Measurements from ENCODE around the gene ZMIZ1. TPM values are rescaled to one million over a fixed set of nuclear protein-coding genes. Genes with fewer than 3 reads are reported as not detected.

The ZMIZ1 gene
- total RNA-seq, 1 experiment from 2014 or later, result 28.4 TPM

DNA sequence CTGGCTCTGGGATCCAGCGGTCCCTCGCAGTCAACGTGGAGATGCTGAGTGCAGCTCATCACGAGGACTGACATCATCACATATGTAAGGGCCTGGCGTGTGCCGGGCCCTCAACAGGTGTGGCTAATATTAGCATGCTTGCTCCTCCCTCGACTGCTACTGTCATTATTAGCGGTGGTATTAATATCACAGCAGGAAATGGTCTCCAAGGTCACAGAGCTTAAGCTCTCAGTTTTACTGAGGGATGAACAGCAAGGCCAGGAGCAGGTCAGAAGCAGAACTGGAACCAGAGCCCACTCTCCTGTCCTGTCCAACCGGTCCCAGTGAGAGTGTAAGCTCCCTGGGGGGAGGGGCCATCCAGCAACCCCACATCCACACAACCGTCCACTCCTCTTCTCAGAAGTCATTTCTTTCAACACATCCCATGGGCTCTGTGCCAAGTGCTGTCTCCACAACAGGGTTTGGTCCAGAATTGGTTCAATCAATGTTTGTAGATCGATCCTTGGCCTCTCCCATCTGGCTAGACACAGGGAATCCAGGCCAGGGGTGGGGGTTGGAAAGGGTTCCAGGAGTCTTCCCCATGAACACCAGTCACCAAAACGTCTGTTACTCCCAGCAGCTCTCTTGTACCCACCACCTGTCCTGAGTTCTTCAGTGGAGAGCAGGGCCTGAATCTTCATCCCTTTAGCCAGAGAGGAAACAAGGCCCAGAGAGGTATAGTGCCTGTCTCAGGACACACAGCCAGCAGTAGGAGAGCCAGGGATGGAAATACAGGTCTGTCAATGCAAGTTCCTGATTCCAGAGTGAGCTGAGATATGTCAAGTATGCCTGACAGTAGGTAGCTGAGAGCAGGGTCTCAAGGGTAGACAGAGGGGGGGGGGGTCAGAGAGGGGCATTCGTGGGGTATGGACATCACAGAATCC, 45.3 kb upstream of the ZMIZ1 start:
- H3K4me2 ChIP-seq (ENCODE audit: low read length), result peak overlapping the region; percentile 65
- no peaks in the 10 kb centered on the region for H4K20me1 ChIP-seq (ENCODE audit: insufficient read depth)
- no peak for ATAC-seq
- no peaks in the 10 kb centered on the region for H3K36me3 ChIP-seq (ENCODE audit: control insufficient read depth in 1 of 2, insufficient read depth in 2 of 2, low read length in 2 of 2)
- no peaks in the 10 kb centered on the region for H3K79me2 ChIP-seq (ENCODE audit: insufficient read depth, low read length)
- no peak overlapping the region for H3K27ac ChIP-seq (ENCODE audit: low read depth, low read length)
- CTCF ChIA-PET, result no interaction called here
- H3K9ac ChIP-seq (ENCODE audit: low read length), result no peak overlapping the region
- intact Hi-C loops (cut with micrococcal nuclease), result no loop called here
- POLR2A ChIA-PET, result no interaction called here
- H3K27me3 ChIP-seq (ENCODE audit: insufficient read depth, low read length), result no peaks in the 10 kb centered on the region
- no peak overlapping the region for H2AFZ ChIP-seq (ENCODE audit: low read depth, low read length, poor library complexity, severe bottlenecking)
- no peak for DNase-seq (ENCODE audit: low read depth, low spot score)
- no TSS peak for BruUV-seq (replicated peaks)
- H3K9me3 ChIP-seq (ENCODE audit: control insufficient read depth in 1 of 2, insufficient read depth in 1 of 2, low read depth in 1 of 2, low read length in 2 of 2), result no peaks in the 10 kb centered on the region
- H3K4me1 ChIP-seq (ENCODE audit: control insufficient read depth in 1 of 2, insufficient read depth in 2 of 2, low read length in 2 of 2), result peaks cover 0 to 13% of the 10 kb centered on the region in 2 experiments; a peak in 2 of 4 replicates
- no peaks in the 10 kb centered on the region for H3K9me2 ChIP-seq (ENCODE audit: insufficient read depth)
- TF ChIP-seq, protein P1, sequence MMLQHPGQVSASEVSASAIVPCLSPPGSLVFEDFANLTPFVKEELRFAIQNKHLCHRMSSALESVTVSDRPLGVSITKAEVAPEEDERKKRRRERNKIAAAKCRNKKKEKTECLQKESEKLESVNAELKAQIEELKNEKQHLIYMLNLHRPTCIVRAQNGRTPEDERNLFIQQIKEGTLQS (IDR thresholded peaks at IDR 0.05), result no peak
- TF ChIP-seq, protein P2, sequence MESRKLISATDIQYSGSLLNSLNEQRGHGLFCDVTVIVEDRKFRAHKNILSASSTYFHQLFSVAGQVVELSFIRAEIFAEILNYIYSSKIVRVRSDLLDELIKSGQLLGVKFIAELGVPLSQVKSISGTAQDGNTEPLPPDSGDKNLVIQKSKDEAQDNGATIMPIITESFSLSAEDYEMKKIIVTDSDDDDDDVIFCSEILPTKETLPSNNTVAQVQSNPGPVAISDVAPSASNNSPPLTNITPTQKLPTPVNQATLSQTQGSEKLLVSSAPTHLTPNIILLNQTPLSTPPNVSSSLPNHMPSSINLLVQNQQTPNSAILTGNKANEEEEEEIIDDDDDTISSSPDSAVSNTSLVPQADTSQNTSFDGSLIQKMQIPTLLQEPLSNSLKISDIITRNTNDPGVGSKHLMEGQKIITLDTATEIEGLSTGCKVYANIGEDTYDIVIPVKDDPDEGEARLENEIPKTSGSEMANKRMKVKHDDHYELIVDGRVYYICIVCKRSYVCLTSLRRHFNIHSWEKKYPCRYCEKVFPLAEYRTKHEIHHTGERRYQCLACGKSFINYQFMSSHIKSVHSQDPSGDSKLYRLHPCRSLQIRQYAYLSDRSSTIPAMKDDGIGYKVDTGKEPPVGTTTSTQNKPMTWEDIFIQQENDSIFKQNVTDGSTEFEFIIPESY (IDR thresholded peaks at IDR 0.05; ENCODE audit: extremely low read depth, insufficient replicate concordance, low read length), result no peak
- TF ChIP-seq EZH2 (IDR thresholded peaks at IDR 0.05), result no peak
- no peak for TF ChIP-seq ELF1 (IDR thresholded peaks at IDR 0.05; ENCODE audit: borderline replicate concordance, low read depth)
- H3K4me3 ChIP-seq (replicated peaks in 1 of 2; ENCODE audit: low read depth in 1 of 2, low read length in 2 of 2), result no peak overlapping the region
- RAD21 ChIA-PET (ENCODE audit: low non-redundant PET in 1 of 2, low total read pairs in 2 of 2, uncharacterized antibody in 2 of 2, unreplicated experiment in 2 of 2), result no interaction called here

DNA sequence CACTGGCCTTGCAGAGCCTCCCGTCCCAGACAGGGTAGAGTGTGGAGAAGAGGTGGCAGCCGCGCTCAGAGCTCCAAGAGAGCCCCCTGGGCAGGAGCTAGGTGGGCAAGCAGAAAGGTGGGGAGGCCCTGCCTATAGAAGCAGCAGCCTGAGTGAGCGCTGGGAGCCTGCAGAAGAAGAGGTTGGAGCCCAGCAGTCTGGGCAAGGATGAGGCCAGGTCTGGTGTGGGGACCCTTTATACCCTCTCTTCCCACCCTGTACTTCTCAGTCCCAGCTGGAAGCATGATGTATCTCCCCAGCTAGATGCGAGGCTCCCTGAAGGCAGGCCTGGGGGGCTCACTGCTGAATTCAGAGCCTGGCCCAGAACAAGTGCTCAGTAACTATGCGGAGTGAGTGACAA, 44.5 kb upstream of the ZMIZ1 start:
- ATAC-seq (no peak), DNase-seq (ENCODE audit: low read depth, low spot score) (no peak)
- ChIA-PET RAD21 (ENCODE audit: low non-redundant PET in 1 of 2, low total read pairs in 2 of 2, uncharacterized antibody in 2 of 2, unreplicated experiment in 2 of 2) (no interaction called here), CTCF (no interaction called here), POLR2A (no interaction called here)
- Histone ChIP-seq H3K4me1 (ENCODE audit: control insufficient read depth in 1 of 2, insufficient read depth in 2 of 2, low read length in 2 of 2) (peaks cover 0 to 13% of the 10 kb centered on the region in 2 experiments; a peak in 2 of 4 replicates), H3K9me3 (ENCODE audit: control insufficient read depth in 1 of 2, insufficient read depth in 1 of 2, low read depth in 1 of 2, low read length in 2 of 2) (no peaks in the 10 kb centered on the region), H2AFZ (ENCODE audit: low read depth, low read length, poor library complexity, severe bottlenecking) (no peak overlapping the region), H3K9me2 (ENCODE audit: insufficient read depth) (no peaks in the 10 kb centered on the region), H3K79me2 (ENCODE audit: insufficient read depth, low read length) (no peaks in the 10 kb centered on the region), H3K27ac (ENCODE audit: low read depth, low read length) (no peak overlapping the region), H3K4me2 (ENCODE audit: low read length) (no peak overlapping the region), H3K4me3 (replicated peaks in 1 of 2; ENCODE audit: low read depth in 1 of 2, low read length in 2 of 2) (no peak overlapping the region), H3K27me3 (ENCODE audit: insufficient read depth, low read length) (no peaks in the 10 kb centered on the region), H3K36me3 (ENCODE audit: control insufficient read depth in 1 of 2, insufficient read depth in 2 of 2, low read length in 2 of 2) (no peaks in the 10 kb centered on the region), H4K20me1 (ENCODE audit: insufficient read depth) (no peaks in the 10 kb centered on the region), H3K9ac (ENCODE audit: low read length) (no peak overlapping the region)
- intact Hi-C loops (cut with micrococcal nuclease), result no loop called here
- BruUV-seq (replicated peaks), result no TSS peak
- TF ChIP-seq SRF (IDR thresholded peaks at IDR 0.05; ENCODE audit: low read depth) (no peak), CEBPB (IDR thresholded peaks at IDR 0.05; ENCODE audit: low read depth) (no peak), SIN3A (IDR thresholded peaks at IDR 0.05; ENCODE audit: low read depth) (no peak), SP1 (IDR thresholded peaks at IDR 0.05; ENCODE audit: low read depth) (no peak), ZFX (IDR thresholded peaks at IDR 0.05) (no peak), ZNF274 (IDR thresholded peaks at IDR 0.05; ENCODE audit: low read depth, low read length) (no peak), EZH2 (IDR thresholded peaks at IDR 0.05) (no peak)
- TF ChIP-seq, protein P3, sequence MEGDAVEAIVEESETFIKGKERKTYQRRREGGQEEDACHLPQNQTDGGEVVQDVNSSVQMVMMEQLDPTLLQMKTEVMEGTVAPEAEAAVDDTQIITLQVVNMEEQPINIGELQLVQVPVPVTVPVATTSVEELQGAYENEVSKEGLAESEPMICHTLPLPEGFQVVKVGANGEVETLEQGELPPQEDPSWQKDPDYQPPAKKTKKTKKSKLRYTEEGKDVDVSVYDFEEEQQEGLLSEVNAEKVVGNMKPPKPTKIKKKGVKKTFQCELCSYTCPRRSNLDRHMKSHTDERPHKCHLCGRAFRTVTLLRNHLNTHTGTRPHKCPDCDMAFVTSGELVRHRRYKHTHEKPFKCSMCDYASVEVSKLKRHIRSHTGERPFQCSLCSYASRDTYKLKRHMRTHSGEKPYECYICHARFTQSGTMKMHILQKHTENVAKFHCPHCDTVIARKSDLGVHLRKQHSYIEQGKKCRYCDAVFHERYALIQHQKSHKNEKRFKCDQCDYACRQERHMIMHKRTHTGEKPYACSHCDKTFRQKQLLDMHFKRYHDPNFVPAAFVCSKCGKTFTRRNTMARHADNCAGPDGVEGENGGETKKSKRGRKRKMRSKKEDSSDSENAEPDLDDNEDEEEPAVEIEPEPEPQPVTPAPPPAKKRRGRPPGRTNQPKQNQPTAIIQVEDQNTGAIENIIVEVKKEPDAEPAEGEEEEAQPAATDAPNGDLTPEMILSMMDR (IDR thresholded peaks at IDR 0.05 in 2 of 3, conservative IDR thresholded peaks at IDR 0.05 in 1 of 3; ENCODE audit: borderline replicate concordance in 1 of 3, insufficient read depth in 1 of 3, low read depth in 2 of 3, low read length in 2 of 3), result no peak
- TF ChIP-seq, protein P1 (IDR thresholded peaks at IDR 0.05), result no peak
- TF ChIP-seq, protein P2 (IDR thresholded peaks at IDR 0.05; ENCODE audit: extremely low read depth, insufficient replicate concordance, low read length), result no peak
